K562 (cell line): ENCODE data around the gene BCL11A. TPM values are rescaled to one million over a fixed set of nuclear protein-coding genes. Genes with fewer than 3 reads are reported as not detected.

Experiments
- ATAC-seq: fragments of 200-7000 bp; cut with Tn5 transposase; 3 replicates; pipeline ENCODE4 v1.9.1; 2020; ENCODE audit warnings: moderate library complexity
- BruUV-seq: library from RNA; stranded (reverse); fragments of 400-500 nt; replicated peaks from 2 replicates; lab custom pipeline; 2021; lab: Mats Ljungman, UMichigan
- CTCF ChIA-PET: fragments of 300-600 bp; formaldehyde crosslinking; extraction: SDS; loops from one replicate; lab custom pipeline; 2021; ENCODE audit warnings: low intra/inter-chr PET ratio; lab: Yijun Ruan, JAX
- POLR2A ChIA-PET: fragments of 300-600, 350-650 bp; sonication (Branson Sonifier 250); formaldehyde crosslinking; extraction: SDS; loops from one replicate; lab custom pipeline; 2021; ENCODE audit warnings: antibody characterized with exemption, inconsistent platforms; lab: Yijun Ruan, JAX
- DNase-seq, 4 experiments: peaks; one replicate each; pipeline versions ENCODE4 v3.0.0 to v3.0.0-alpha.2; 2011 to 2018; ENCODE audit warnings: low spot score in 3 of 4, mixed read lengths in 3 of 4; ENCODE audit errors: extremely low read depth in 1 of 4
- FAIRE-seq: peaks from 2 replicates; lab custom pipeline; 2011; peaks lifted over from hg19 to GRCh38; lab: Jason Lieb, UNC
- H2AFZ ChIP-seq: 2 replicates; pipeline ENCODE4 v1.6.0; 2011; ENCODE audit warnings: low read depth, low read length, control low read depth, inconsistent platforms
- H3K27ac ChIP-seq: fragments of 200-600 bp; 3 replicates; pipeline ENCODE4 v1.8.0; 2011; ENCODE audit warnings: low read depth, mild to moderate bottlenecking, control low read depth, inconsistent platforms, low read length, moderate library complexity, mixed read lengths; ENCODE audit errors: extremely low read depth
- H3K27me3 ChIP-seq, 2 experiments: fragments of 300-600 bp in 1 of 2; 2 replicates in 1 of 2; 3 replicates in 1 of 2; pipeline versions ENCODE4 v1.6.0 to v1.8.0; 2011; ENCODE audit warnings: inconsistent platforms in 2 of 2, low read length in 2 of 2, mild to moderate bottlenecking in 1 of 2, mixed read lengths in 1 of 2, moderate library complexity in 1 of 2; ENCODE audit not compliant: control insufficient read depth in 2 of 2, insufficient read depth in 2 of 2
- H3K36me3 ChIP-seq: fragments of 300-600 bp; 3 replicates; pipeline ENCODE4 v1.8.0; 2011; ENCODE audit warnings: mild to moderate bottlenecking, low read length, inconsistent platforms; ENCODE audit not compliant: control insufficient read depth, insufficient read depth
- H3K4me1 ChIP-seq, 2 experiments: fragments of 200-600 bp in 1 of 2; replicated peaks in 1 of 2; 2 replicates in 1 of 2; 3 replicates in 1 of 2; pipeline versions ENCODE4 v1.5.1 to v1.8.0; 2011; ENCODE audit warnings: inconsistent platforms in 2 of 2, low read length in 2 of 2, mild to moderate bottlenecking in 1 of 2, mixed read lengths in 1 of 2, moderate library complexity in 1 of 2; ENCODE audit not compliant: control insufficient read depth in 2 of 2, insufficient read depth in 2 of 2
- H3K4me2 ChIP-seq: 2 replicates; pipeline ENCODE4 v1.6.1; 2011; ENCODE audit warnings: low read length, control low read depth, inconsistent platforms, mixed read lengths; ENCODE audit not compliant: insufficient read depth
- H3K4me3 ChIP-seq: fragments of 200-600 bp; sonication (generic), shearing (Covaris generic); 2 replicates; pipeline ENCODE4 v1.5.1; 2016; ENCODE audit warnings: control low read depth, inconsistent platforms
- H3K79me2 ChIP-seq: fragments of 200-600 bp; 3 replicates; pipeline ENCODE4 v1.8.0; 2011; ENCODE audit warnings: low read length, inconsistent platforms; ENCODE audit not compliant: control insufficient read depth, insufficient read depth
- H3K9ac ChIP-seq, 2 experiments: 2 replicates each; pipeline versions ENCODE4 v1.6.0 to v1.6.1; 2011; ENCODE audit warnings: low read depth in 2 of 2, low read length in 2 of 2, control low read depth in 1 of 2, inconsistent platforms in 1 of 2, mild to moderate bottlenecking in 1 of 2, mixed read lengths in 1 of 2; ENCODE audit not compliant: insufficient read depth in 1 of 2
- H3K9me1 ChIP-seq: one replicate; pipeline ENCODE4 v1.6.0; 2011; ENCODE audit warnings: inconsistent platforms, mild to moderate bottlenecking, low read length, moderate library complexity; ENCODE audit not compliant: control insufficient read depth, insufficient read depth
- H3K9me3 ChIP-seq: replicated peaks from 2 replicates; pipeline ENCODE4 v1.5.1; 2011; ENCODE audit warnings: low read depth, low read length, inconsistent platforms; ENCODE audit not compliant: control insufficient read depth, insufficient read depth
- H4K20me1 ChIP-seq: replicated peaks from 2 replicates; pipeline ENCODE4 v1.6.1; 2011; ENCODE audit warnings: low read length, inconsistent platforms, mixed read lengths; ENCODE audit not compliant: control insufficient read depth, insufficient read depth
- ARID2 ChIP-seq: fragments of 450-650 bp; IDR thresholded peaks from 2 replicates; pipeline ENCODE4 v1.6.1; 2017; ENCODE audit warnings: antibody characterized with exemption, mild to moderate bottlenecking
- FIP1L1 ChIP-seq: fragments of 200-400 bp; formaldehyde crosslinking; IDR thresholded peaks from 2 replicates; pipeline ENCODE4 v1.6.1; 2018; ENCODE audit warnings: mild to moderate bottlenecking, low read depth, low read length; ENCODE audit not compliant: poor library complexity, severe bottlenecking
- IRF2 ChIP-seq: sonication (generic); formaldehyde crosslinking; IDR thresholded peaks from 2 replicates; pipeline ENCODE4 v1.8.1; 2022; ENCODE audit warnings: mild to moderate bottlenecking, missing genetic modification reagents
- L3MBTL2 ChIP-seq: fragments of 450-650 bp; IDR thresholded peaks from 2 replicates; pipeline ENCODE4 v1.6.1; 2016; ENCODE audit warnings: mild to moderate bottlenecking, moderate library complexity
- MNT ChIP-seq, 2 experiments: fragments of 450-650 bp; conservative IDR thresholded peaks; 2 replicates each; pipeline ENCODE4 v1.6.1; 2017; ENCODE audit warnings: mild to moderate bottlenecking in 2 of 2, moderate library complexity in 2 of 2
- NR2F6 ChIP-seq: fragments of 450-650 bp; formaldehyde crosslinking; IDR thresholded peaks from 2 replicates; pipeline ENCODE4 v1.4.0; 2020; ENCODE audit warnings: mild to moderate bottlenecking
- OTX1 ChIP-seq: fragments of 450-650 bp; formaldehyde crosslinking; IDR thresholded peaks from 2 replicates; pipeline ENCODE4 v1.4.0; 2022; ENCODE audit warnings: mild to moderate bottlenecking
- PBX2 ChIP-seq, 2 experiments: IDR thresholded peaks in 1 of 2; conservative IDR thresholded peaks in 1 of 2; 2 replicates each; pipeline ENCODE4 v1.6.1; 2016; ENCODE audit warnings: low read depth in 2 of 2, mild to moderate bottlenecking in 1 of 2, missing compliant biosample characterization in 1 of 2, missing genetic modification characterization in 1 of 2, moderate library complexity in 1 of 2
- PHF20 ChIP-seq: fragments of 450-650 bp; IDR thresholded peaks from 2 replicates; pipeline ENCODE4 v1.6.1; 2018; ENCODE audit not compliant: partially characterized antibody
- PHTF2 ChIP-seq: fragments of 250-450 bp; sonication (Bioruptor Pico); IDR thresholded peaks from 2 replicates; pipeline ENCODE4 v1.5.0; 2021; ENCODE audit warnings: mild to moderate bottlenecking
- RBM22 ChIP-seq: fragments of 200-400 bp; formaldehyde crosslinking; IDR thresholded peaks from 2 replicates; pipeline ENCODE4 v1.6.1; 2018; ENCODE audit warnings: low read length, low read depth; ENCODE audit not compliant: poor library complexity, severe bottlenecking
- TBL1XR1 ChIP-seq, 2 experiments: IDR thresholded peaks; 2 replicates each; pipeline ENCODE4 v1.6.1; 2012; ENCODE audit warnings: improper control_type of control experiment in 2 of 2, low read length in 2 of 2, mild to moderate bottlenecking in 1 of 2
- ZBTB34 ChIP-seq: fragments of 250-450 bp; sonication (Bioruptor Pico); IDR thresholded peaks from 2 replicates; pipeline ENCODE4 v1.8.0; 2021; ENCODE audit warnings: mild to moderate bottlenecking, moderate library complexity
- ZNF140 ChIP-seq: fragments of 250-450 bp; sonication (Bioruptor Pico); IDR thresholded peaks from 2 replicates; pipeline ENCODE4 v1.8.0; 2021; ENCODE audit warnings: moderate library complexity, mild to moderate bottlenecking, inconsistent platforms
- WGBS: fragments of 100-300 bp; shearing (Covaris generic); methylation state at CpG from one replicate; pipeline ENCODE4 v1.1.6; 2016; ENCODE audit warnings: low coverage, mixed read lengths; ENCODE audit not compliant: insufficient coverage; ENCODE audit errors: missing lambda C conversion rate; 5-methylcytosine and 5-hydroxymethylcytosine counted together
- in situ Hi-C: fragments of 300-500 bp; cut with MboI; formaldehyde crosslinking; loops from 4 replicates; pipeline ENCODE4 v1.15.0; 2018; ENCODE audit warnings: inconsistent platforms, mixed read lengths
- intact Hi-C: fragments of 100-400 bp; cut with micrococcal nuclease; formaldehyde crosslinking; loops from 2 replicates; pipeline ENCODE4 v1.14.2; 2022
- polyA plus RNA-seq, 8 experiments: library from polyadenylated mRNA; depleted of rRNA in 4 of 8; stranded (reverse) in 5 of 8; unstranded in 3 of 8; fragments of >200 nt; fragmentation: Nextera tagmentation in 2 of 8; fragmentation: Illumina TruSeq in 1 of 8; extraction: Ambion mirVana in 2 of 8; extraction: Trizol in 1 of 8; gene quantifications; 2 replicates each; pipeline versions ENCODE4 v1.2.1 to v1.2.3, GENCODE V29; 2011 to 2014; ENCODE audit warnings: inconsistent platforms in 1 of 8, missing spikeins in 1 of 8
- total RNA-seq, 7 experiments: library from RNA; depleted of rRNA in 6 of 7; stranded (reverse); fragments of >200 nt in 6 of 7; fragmentation: Illumina TruSeq in 2 of 7; extraction: Trizol in 2 of 7; gene quantifications; 2 replicates each; pipeline versions ENCODE4 v1.2.1 to v1.2.3, GENCODE V29; 2011 to 2021; ENCODE audit warnings: low replicate concordance in 1 of 7

BCL11A gene
- total and polyA plus RNA-seq, 9 of the 15 experiments (the other 6 are each of a cell fraction or from before 2014, with no cell fraction given): 0.13 TPM; not detected in 8

- DNase-seq (no peak), FAIRE-seq (no peak), ATAC-seq (no peak)
- WGBS: 0% methylated on average over 6 of the region's 8 CpGs
- POLR2A ChIA-PET: no interaction called here
- no peak overlapping the region for H3K4me2 ChIP-seq
- H3K36me3 ChIP-seq: no peaks in the 10 kb centered on the region
- no peak overlapping the region for H3K4me3 ChIP-seq
- H3K9me3 ChIP-seq: no peaks in the 10 kb centered on the region
- no peaks in the 10 kb centered on the region for H3K4me1 ChIP-seq
- no peak overlapping the region for H3K27ac ChIP-seq
- in situ Hi-C loops (no loop called here), intact Hi-C loops (no loop called here)
- H4K20me1 ChIP-seq: no peaks in the 10 kb centered on the region
- CTCF ChIA-PET: no interaction called here
- H3K9ac ChIP-seq: no peak overlapping the region
- H3K27me3 ChIP-seq: peaks cover 0 to 9% of the 10 kb centered on the region in 2 experiments; a peak in 2 of 5 replicates
- no TSS peak for BruUV-seq
- H3K9me1 ChIP-seq: no peaks in the 10 kb centered on the region
- H2AFZ ChIP-seq: no peak overlapping the region
- H3K79me2 ChIP-seq: no peaks in the 10 kb centered on the region
- no peak for TF ChIP-seq RBM22
- TF ChIP-seq TBL1XR1 (IDR thresholded peaks at IDR 0.05; ENCODE audit: low read length in 2 of 2): no peak
- no peak for TF ChIP-seq PHF20
- no peak for TF ChIP-seq L3MBTL2
- no peak for TF ChIP-seq PHTF2 (CRISPR knock-in tag)
- TF ChIP-seq ZNF140: no peak
- no peak for TF ChIP-seq IRF2 (CRISPR knock-in tag)
- TF ChIP-seq FIP1L1: no peak
- no peak for TF ChIP-seq PBX2 (CRISPR knock-in tag; IDR thresholded peaks at IDR 0.05; ENCODE audit: low read depth)
- TF ChIP-seq PBX2 (tag; conservative IDR thresholded peaks at IDR 0.05; ENCODE audit: low read depth): no peak
- no peak for TF ChIP-seq OTX1
- no peak for TF ChIP-seq ZBTB34 (CRISPR knock-in tag)
- no peak for TF ChIP-seq NR2F6 (CRISPR knock-in tag)
- no peak for TF ChIP-seq ARID2
- no peak for TF ChIP-seq MNT (conservative IDR thresholded peaks at IDR 0.05)
Measured at GRCh38 chr2:60432035-60432601, 121.3 kb downstream of the BCL11A start.
